ENCODE results near the gene LYPD6B. TPM values are rescaled to one million over a fixed set of nuclear protein-coding genes. Genes with fewer than 3 reads are reported as not detected.
"Not testable (repeated sequence)": the region's sequence is repeated elsewhere in the genome, so short reads cannot be mapped to it uniquely, and the experiment has no call there.

LYPD6B gene
- total RNA-seq, 8 experiments from 2014 or later = 0.46 to 2.1 (median 0.90) TPM; not detected in 2

GRCh38 chr2:149224543-149224942 lies 186.0 kb downstream of the LYPD6B start:
- 6 to 87% (median 72%) methylated on average over 1 to 5 of the region's 5 CpGs; no CpG with 5 or more reads in 2 of the 10 experiments for WGBS, 10 experiments
- Histone ChIP-seq H3K4me3 (no peak overlapping the region), H3K27ac (no peak overlapping the region), H3K4me1 (replicated peaks in 1 of 2) (peaks cover 0 to 7% of the 10 kb centered on the region in 2 donors)
- in situ Hi-C loops (cut with MboI; ENCODE audit: low pct_unique_long_range_greater_than_20kb in 2 of 9, low sequenced_read_pairs in 9 of 9, unreplicated experiment in 9 of 9) = no loop called here
- ATAC-seq (replicated peaks in 6 of 8) = peak in 4 of 8 experiments; percentile 16 to 65 (median 54)

GRCh38 chr2:149225446-149225845 lies 186.9 kb downstream of the LYPD6B start:
- WGBS, 10 experiments = 20 to 100% (median 57%) methylated on average over 1 to 2 of the region's 2 CpGs; no CpG with 5 or more reads in 4 of the 10 experiments
- ATAC-seq (replicated peaks in 6 of 8) = no peak
- H3K4me3 ChIP-seq = no peak overlapping the region
- in situ Hi-C loops (cut with MboI; ENCODE audit: low pct_unique_long_range_greater_than_20kb in 2 of 9, low sequenced_read_pairs in 9 of 9, unreplicated experiment in 9 of 9) = no loop called here
- H3K27ac ChIP-seq = no peak overlapping the region
- peaks cover 0 to 7% of the 10 kb centered on the region in 2 donors for H3K4me1 ChIP-seq (replicated peaks in 1 of 2)

GRCh38 chr2:149226790-149227189 lies 188.3 kb downstream of the LYPD6B start:
- WGBS, 10 experiments = 59 to 94% (median 89%) methylated on average over 1 to 6 of the region's 6 CpGs; no CpG with 5 or more reads in 2 of the 10 experiments

GRCh38 chr2:149235816-149236375 lies 197.4 kb downstream of the LYPD6B start:
- no peak overlapping the region for H3K27ac ChIP-seq
- WGBS, 10 experiments = 0 to 90% (median 56%) methylated on average over 1 to 3 of the region's 3 CpGs; no CpG with 5 or more reads in 1 of the 10 experiments
- in situ Hi-C loops (cut with MboI; ENCODE audit: low pct_unique_long_range_greater_than_20kb in 2 of 9, low sequenced_read_pairs in 9 of 9, unreplicated experiment in 9 of 9) = no loop called here
- no peak overlapping the region for H3K4me3 ChIP-seq
- no peak for ATAC-seq (replicated peaks in 6 of 8)
- no peaks in the 10 kb centered on the region for H3K4me1 ChIP-seq (replicated peaks in 1 of 2)

More at GRCh38 chr2:149226790-149227189, 188.3 kb downstream of the LYPD6B start:
- peaks cover 0 to 7% of the 10 kb centered on the region in 2 donors for H3K4me1 ChIP-seq (replicated peaks in 1 of 2)
- no peak overlapping the region for H3K27ac ChIP-seq
- H3K4me3 ChIP-seq = no peak overlapping the region
- in situ Hi-C loops (cut with MboI; ENCODE audit: low pct_unique_long_range_greater_than_20kb in 2 of 9, low sequenced_read_pairs in 9 of 9, unreplicated experiment in 9 of 9) = no loop called here
- ATAC-seq (replicated peaks in 6 of 8) = no peak

GRCh38 chr2:149236410-149236809 lies 197.9 kb downstream of the LYPD6B start:
- in situ Hi-C loops (cut with MboI; ENCODE audit: low pct_unique_long_range_greater_than_20kb in 2 of 9, low sequenced_read_pairs in 9 of 9, unreplicated experiment in 9 of 9) = no loop called here
- WGBS, 10 experiments = 20 to 100% (median 76%) methylated on average over 1 to 2 of the region's 2 CpGs; no CpG with 5 or more reads in 3 of the 10 experiments

GRCh38 chr2:149246186-149246585 lies 207.7 kb downstream of the LYPD6B start:
- no peak overlapping the region for H3K4me3 ChIP-seq
- H3K27ac ChIP-seq = no peak overlapping the region
- H3K4me1 ChIP-seq (replicated peaks in 1 of 2) = no peaks in the 10 kb centered on the region
- in situ Hi-C loops (cut with MboI; ENCODE audit: low pct_unique_long_range_greater_than_20kb in 2 of 9, low sequenced_read_pairs in 9 of 9, unreplicated experiment in 9 of 9) = no loop called here
- ATAC-seq (replicated peaks in 6 of 8) = no peak
- WGBS, 10 experiments = 72 to 100% (median 95%) methylated on average over 1 to 3 of the region's 3 CpGs; no CpG with 5 or more reads in 2 of the 10 experiments

More at GRCh38 chr2:149236410-149236809, 197.9 kb downstream of the LYPD6B start:
- Histone ChIP-seq H3K4me1 (replicated peaks in 1 of 2) (no peaks in the 10 kb centered on the region), H3K4me3 (no peak overlapping the region), H3K27ac (no peak overlapping the region)
- ATAC-seq (replicated peaks in 6 of 8) = no peak

GRCh38 chr2:149251436-149251835 lies 212.9 kb downstream of the LYPD6B start:
- H3K27ac ChIP-seq; H3K4me1 ChIP-seq (replicated peaks in 1 of 2); H3K4me3 ChIP-seq; in situ Hi-C loops (cut with MboI; ENCODE audit: low pct_unique_long_range_greater_than_20kb in 2 of 9, low sequenced_read_pairs in 9 of 9, unreplicated experiment in 9 of 9); ATAC-seq (replicated peaks in 6 of 8): not testable (repeated sequence)
- 44 to 100% (median 87%) methylated on average over 2 to 3 of the region's 3 CpGs; no CpG with 5 or more reads in 5 of the 10 experiments for WGBS, 10 experiments

- H3K27ac ChIP-seq; in situ Hi-C loops (cut with MboI; ENCODE audit: low pct_unique_long_range_greater_than_20kb in 2 of 9, low sequenced_read_pairs in 9 of 9, unreplicated experiment in 9 of 9); ATAC-seq (replicated peaks in 6 of 8); H3K4me1 ChIP-seq (replicated peaks in 1 of 2); H3K4me3 ChIP-seq: not testable (repeated sequence)
- WGBS, 10 experiments = 0 to 100% (median 83%) methylated on average over 1 to 3 of the region's 3 CpGs; no CpG with 5 or more reads in 2 of the 10 experiments
These were observed 218.4 kb downstream of the LYPD6B start for GRCh38 chr2:149256877-149257276.

GRCh38 chr2:149258531-149258930 lies 220.0 kb downstream of the LYPD6B start:
- no peak overlapping the region for H3K4me3 ChIP-seq
- in situ Hi-C loops (cut with MboI; ENCODE audit: low pct_unique_long_range_greater_than_20kb in 2 of 9, low sequenced_read_pairs in 9 of 9, unreplicated experiment in 9 of 9) = no loop called here
- no peak overlapping the region for H3K27ac ChIP-seq
- no peaks in the 10 kb centered on the region for H3K4me1 ChIP-seq (replicated peaks in 1 of 2)
- no peak for ATAC-seq (replicated peaks in 6 of 8)

- no peak for ATAC-seq (replicated peaks in 6 of 8)
- WGBS, 10 experiments = 63 to 100% (median 90%) methylated on average over 1 to 4 of the region's 4 CpGs; no CpG with 5 or more reads in 1 of the 10 experiments
- in situ Hi-C loops (cut with MboI; ENCODE audit: low pct_unique_long_range_greater_than_20kb in 2 of 9, low sequenced_read_pairs in 9 of 9, unreplicated experiment in 9 of 9) = no loop called here
- Histone ChIP-seq H3K4me1 (replicated peaks in 1 of 2) (no peaks in the 10 kb centered on the region), H3K4me3 (no peak overlapping the region), H3K27ac (no peak overlapping the region)
These were observed 220.6 kb downstream of the LYPD6B start for GRCh38 chr2:149259136-149259535.

- WGBS, 10 experiments = 0 to 76% (median 57%) methylated on average over 1 to 3 of the region's 3 CpGs; no CpG with 5 or more reads in 3 of the 10 experiments
- no peak overlapping the region for H3K27ac ChIP-seq
These were observed 223.2 kb downstream of the LYPD6B start for GRCh38 chr2:149261692-149262091.

More at GRCh38 chr2:149261692-149262091, 223.2 kb downstream of the LYPD6B start:
- in situ Hi-C loops (cut with MboI; ENCODE audit: low pct_unique_long_range_greater_than_20kb in 2 of 9, low sequenced_read_pairs in 9 of 9, unreplicated experiment in 9 of 9) = no loop called here
- no peak overlapping the region for H3K4me3 ChIP-seq
- H3K4me1 ChIP-seq (replicated peaks in 1 of 2) = no peaks in the 10 kb centered on the region
- no peak for ATAC-seq (replicated peaks in 6 of 8)
